ENCODE measurements around the gene FHIP2A. TPM values are rescaled to one million over a fixed set of nuclear protein-coding genes. Genes with fewer than 3 reads are reported as not detected.
"Not testable (repeated sequence)": the region's sequence is repeated elsewhere in the genome, so short reads cannot be mapped to it uniquely, and the experiment has no call there.

FHIP2A gene
- total and polyA plus RNA-seq, 7 donors: 3.4 to 31.9 (median 19.9) TPM

- intact Hi-C loops (cut with DNase I): loop anchor here (2.0 to 10.0 kb wide), 3 partner anchors 149 to 311 kb away; no protein-coding TSS in a partner anchor
- Histone ChIP-seq H3K27ac (no peak overlapping the region), H3K4me3 (no peak overlapping the region), H3K36me3 (ENCODE audit: insufficient read depth in 1 of 2, low read depth in 1 of 2) (no peaks in the 10 kb centered on the region), H3K4me1 (no peaks in the 10 kb centered on the region), H3K27me3 (ENCODE audit: insufficient read depth in 3 of 3, low read length in 2 of 3) (no peaks in the 10 kb centered on the region), H3K9me3 (no peaks in the 10 kb centered on the region)
- TF ChIP-seq, protein P1, sequence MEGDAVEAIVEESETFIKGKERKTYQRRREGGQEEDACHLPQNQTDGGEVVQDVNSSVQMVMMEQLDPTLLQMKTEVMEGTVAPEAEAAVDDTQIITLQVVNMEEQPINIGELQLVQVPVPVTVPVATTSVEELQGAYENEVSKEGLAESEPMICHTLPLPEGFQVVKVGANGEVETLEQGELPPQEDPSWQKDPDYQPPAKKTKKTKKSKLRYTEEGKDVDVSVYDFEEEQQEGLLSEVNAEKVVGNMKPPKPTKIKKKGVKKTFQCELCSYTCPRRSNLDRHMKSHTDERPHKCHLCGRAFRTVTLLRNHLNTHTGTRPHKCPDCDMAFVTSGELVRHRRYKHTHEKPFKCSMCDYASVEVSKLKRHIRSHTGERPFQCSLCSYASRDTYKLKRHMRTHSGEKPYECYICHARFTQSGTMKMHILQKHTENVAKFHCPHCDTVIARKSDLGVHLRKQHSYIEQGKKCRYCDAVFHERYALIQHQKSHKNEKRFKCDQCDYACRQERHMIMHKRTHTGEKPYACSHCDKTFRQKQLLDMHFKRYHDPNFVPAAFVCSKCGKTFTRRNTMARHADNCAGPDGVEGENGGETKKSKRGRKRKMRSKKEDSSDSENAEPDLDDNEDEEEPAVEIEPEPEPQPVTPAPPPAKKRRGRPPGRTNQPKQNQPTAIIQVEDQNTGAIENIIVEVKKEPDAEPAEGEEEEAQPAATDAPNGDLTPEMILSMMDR (IDR thresholded peaks at IDR 0.05): no peak
- no peak for ATAC-seq
- no peak for DNase-seq
- 51 to 58% (median 58%) methylated on average over 7 of the region's 7 CpGs for WGBS, 3 donors
Observed at GRCh38 chr10:114783686-114784085, 37.9 kb upstream of the FHIP2A start.

GRCh38 chr10:114786492-114786891 is 35.1 kb upstream of the FHIP2A start:
- not testable (repeated sequence) for H3K4me1 ChIP-seq; H3K4me3 ChIP-seq; H3K27me3 ChIP-seq (ENCODE audit: insufficient read depth in 3 of 3, low read length in 2 of 3); DNase-seq; H3K36me3 ChIP-seq (ENCODE audit: insufficient read depth in 1 of 2, low read depth in 1 of 2); H3K27ac ChIP-seq; H3K9me3 ChIP-seq
- WGBS, 3 donors: 48 to 67% (median 62%) methylated on average over 7 to 9 of the region's 9 CpGs
- intact Hi-C loops (cut with DNase I): loop anchor here (5.0 to 10.0 kb wide), 2 partner anchors 152 to 319 kb away; no protein-coding TSS in a partner anchor
- peak; percentile 69 to 85 (median 76) for ATAC-seq
- TF ChIP-seq, protein P1 (IDR thresholded peaks at IDR 0.05): peak; percentile 75

GRCh38 chr10:114787131-114787530 is 34.4 kb upstream of the FHIP2A start:
- not testable (repeated sequence) for H3K27ac ChIP-seq; H3K27me3 ChIP-seq (ENCODE audit: insufficient read depth in 3 of 3, low read length in 2 of 3); ATAC-seq; H3K36me3 ChIP-seq (ENCODE audit: insufficient read depth in 1 of 2, low read depth in 1 of 2); DNase-seq; H3K4me3 ChIP-seq; H3K4me1 ChIP-seq; H3K9me3 ChIP-seq
- WGBS, 3 donors: 85 to 92% (median 91%) methylated on average over 5 to 28 of the region's 30 CpGs
- intact Hi-C loops (cut with DNase I): loop anchor here (5.0 to 10.0 kb wide), 2 partner anchors 152 to 320 kb away; no protein-coding TSS in a partner anchor

DNA sequence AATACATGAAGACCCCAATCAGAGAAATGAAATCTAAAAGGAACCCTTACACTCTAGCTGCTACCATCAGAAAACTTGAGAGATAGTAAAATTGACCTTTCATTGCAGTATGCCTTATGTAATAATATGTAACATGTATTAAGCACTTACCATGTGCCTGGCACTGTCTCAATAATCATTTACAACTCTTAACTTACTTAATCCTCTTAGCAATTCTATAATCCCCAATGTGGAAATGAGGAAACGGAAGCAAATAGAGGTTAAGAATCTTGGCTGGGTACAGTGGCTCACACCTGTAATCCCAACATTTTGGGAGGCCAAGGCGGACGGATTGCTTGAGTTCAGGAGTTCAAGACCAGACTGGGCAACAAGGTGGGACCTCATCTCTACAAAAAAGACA is 29.8 kb upstream of the FHIP2A start:
- intact Hi-C loops (cut with DNase I): loop anchor here in 1 of 2 donors (10.0 kb wide), 1 partner anchor 487 kb away; no protein-coding TSS in a partner anchor
- Histone ChIP-seq H3K36me3 (ENCODE audit: insufficient read depth in 1 of 2, low read depth in 1 of 2) (no peaks in the 10 kb centered on the region), H3K9me3 (no peaks in the 10 kb centered on the region), H3K4me1 (no peaks in the 10 kb centered on the region), H3K4me3 (no peak overlapping the region), H3K27me3 (ENCODE audit: insufficient read depth in 3 of 3, low read length in 2 of 3) (no peaks in the 10 kb centered on the region), H3K27ac (no peak overlapping the region)
- DNase-seq (no peak), ATAC-seq (no peak)
- WGBS, 3 donors: 86 to 96% (median 88%) methylated on average over 3 of the region's 3 CpGs
- TF ChIP-seq, protein P1 (IDR thresholded peaks at IDR 0.05): no peak

DNA sequence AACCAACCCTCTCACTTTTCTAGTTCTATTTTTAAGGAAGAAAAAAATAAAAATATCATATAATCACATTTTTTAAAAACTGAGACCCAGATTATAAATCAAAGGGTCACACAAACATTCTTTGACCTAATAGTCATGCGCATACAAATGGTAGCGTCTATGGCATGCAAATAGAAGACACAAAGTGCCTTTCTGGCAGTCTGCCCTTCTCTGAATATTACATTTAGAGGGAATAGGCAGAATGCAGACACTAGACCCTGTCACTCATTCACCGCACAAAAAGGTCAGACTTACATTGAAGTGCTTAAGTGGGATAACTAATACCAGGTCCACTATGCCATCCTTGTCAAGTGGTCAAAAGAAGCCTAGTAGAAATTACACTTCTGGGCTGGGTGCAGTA is 26.5 kb upstream of the FHIP2A start:
- DNase-seq (no peak), ATAC-seq (no peak)
- no peak overlapping the region for H3K27ac ChIP-seq
- no peaks in the 10 kb centered on the region for H3K27me3 ChIP-seq (ENCODE audit: insufficient read depth in 3 of 3, low read length in 2 of 3)
- intact Hi-C loops (cut with DNase I): loop anchor here in 1 of 2 donors (10.0 kb wide), 1 partner anchor 490 kb away; no protein-coding TSS in a partner anchor
- H3K4me1 ChIP-seq: no peaks in the 10 kb centered on the region
- no peaks in the 10 kb centered on the region for H3K36me3 ChIP-seq (ENCODE audit: insufficient read depth in 1 of 2, low read depth in 1 of 2)
- no peak overlapping the region for H3K4me3 ChIP-seq
- no peaks in the 10 kb centered on the region for H3K9me3 ChIP-seq
- WGBS, 3 donors: 91 to 92% (median 91%) methylated on average over 3 of the region's 3 CpGs
- TF ChIP-seq, protein P1 (IDR thresholded peaks at IDR 0.05): no peak
